Measurements from ENCODE around the gene SKAP1.

- TF ChIP-seq, protein P1, sequence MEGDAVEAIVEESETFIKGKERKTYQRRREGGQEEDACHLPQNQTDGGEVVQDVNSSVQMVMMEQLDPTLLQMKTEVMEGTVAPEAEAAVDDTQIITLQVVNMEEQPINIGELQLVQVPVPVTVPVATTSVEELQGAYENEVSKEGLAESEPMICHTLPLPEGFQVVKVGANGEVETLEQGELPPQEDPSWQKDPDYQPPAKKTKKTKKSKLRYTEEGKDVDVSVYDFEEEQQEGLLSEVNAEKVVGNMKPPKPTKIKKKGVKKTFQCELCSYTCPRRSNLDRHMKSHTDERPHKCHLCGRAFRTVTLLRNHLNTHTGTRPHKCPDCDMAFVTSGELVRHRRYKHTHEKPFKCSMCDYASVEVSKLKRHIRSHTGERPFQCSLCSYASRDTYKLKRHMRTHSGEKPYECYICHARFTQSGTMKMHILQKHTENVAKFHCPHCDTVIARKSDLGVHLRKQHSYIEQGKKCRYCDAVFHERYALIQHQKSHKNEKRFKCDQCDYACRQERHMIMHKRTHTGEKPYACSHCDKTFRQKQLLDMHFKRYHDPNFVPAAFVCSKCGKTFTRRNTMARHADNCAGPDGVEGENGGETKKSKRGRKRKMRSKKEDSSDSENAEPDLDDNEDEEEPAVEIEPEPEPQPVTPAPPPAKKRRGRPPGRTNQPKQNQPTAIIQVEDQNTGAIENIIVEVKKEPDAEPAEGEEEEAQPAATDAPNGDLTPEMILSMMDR (IDR thresholded peaks at IDR 0.05), result no peak
- no peak for TF ChIP-seq EZH2phosphoT487 (IDR thresholded peaks at IDR 0.05)
These were observed 23.0 kb downstream of the SKAP1 start for GRCh38 chr17:48406936-48407567.
